GM18870 (cell line): ENCODE data around the gene CD226.
"Not testable (repeated sequence)": the region's sequence is repeated elsewhere in the genome, so short reads cannot be mapped to it uniquely, and the experiment has no call there.

Experiments used
- ATAC-seq: cut with Tn5 transposase; IDR thresholded peaks from one replicate; pipeline ENCODE4 v1.9.1; 2021; ENCODE audit warnings: moderate library complexity; ENCODE audit not compliant: unreplicated experiment

Gene CD226

DNA sequence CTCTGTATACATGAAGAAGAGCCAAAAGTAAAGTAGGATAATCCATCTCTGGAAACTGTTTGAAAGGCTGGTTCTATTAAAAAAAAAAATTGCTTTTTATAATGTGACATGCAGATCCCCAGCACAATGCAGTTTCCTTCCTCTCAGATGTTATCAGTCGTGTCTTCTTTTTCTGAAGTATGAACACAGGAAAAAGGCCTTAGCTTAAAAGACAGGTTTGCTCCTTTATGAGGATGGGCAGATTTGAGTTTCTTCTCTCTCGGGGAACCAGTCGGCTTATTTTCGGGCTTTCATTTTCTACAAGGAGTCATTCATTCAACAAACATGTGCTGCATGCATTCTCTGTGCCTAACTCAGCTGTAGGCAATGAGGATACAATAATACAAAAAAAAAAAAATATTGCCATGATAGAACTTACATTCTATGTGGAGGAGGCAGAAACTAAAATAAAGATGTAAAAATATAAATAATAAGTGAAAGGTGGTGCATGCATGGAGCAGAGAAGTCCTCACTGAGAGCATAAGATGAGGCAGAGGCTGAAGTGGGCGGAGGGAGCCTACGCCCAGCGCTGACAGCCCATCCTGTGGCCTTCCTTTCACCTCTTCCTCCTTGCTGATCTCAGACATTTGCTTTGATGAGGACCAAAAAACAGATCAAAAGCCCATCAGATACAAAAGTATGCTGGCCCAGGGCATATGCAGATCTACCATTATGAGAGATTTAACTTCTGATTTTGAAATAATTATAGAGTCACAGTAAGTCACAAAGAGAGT lies at the start of gene CD226:
Gene CD226 (minus strand): TSS at position 513 of the 773 bp plus-strand sequence. CDS start 467 bp downstream, at position 46.
- no peak for ATAC-seq

DNA sequence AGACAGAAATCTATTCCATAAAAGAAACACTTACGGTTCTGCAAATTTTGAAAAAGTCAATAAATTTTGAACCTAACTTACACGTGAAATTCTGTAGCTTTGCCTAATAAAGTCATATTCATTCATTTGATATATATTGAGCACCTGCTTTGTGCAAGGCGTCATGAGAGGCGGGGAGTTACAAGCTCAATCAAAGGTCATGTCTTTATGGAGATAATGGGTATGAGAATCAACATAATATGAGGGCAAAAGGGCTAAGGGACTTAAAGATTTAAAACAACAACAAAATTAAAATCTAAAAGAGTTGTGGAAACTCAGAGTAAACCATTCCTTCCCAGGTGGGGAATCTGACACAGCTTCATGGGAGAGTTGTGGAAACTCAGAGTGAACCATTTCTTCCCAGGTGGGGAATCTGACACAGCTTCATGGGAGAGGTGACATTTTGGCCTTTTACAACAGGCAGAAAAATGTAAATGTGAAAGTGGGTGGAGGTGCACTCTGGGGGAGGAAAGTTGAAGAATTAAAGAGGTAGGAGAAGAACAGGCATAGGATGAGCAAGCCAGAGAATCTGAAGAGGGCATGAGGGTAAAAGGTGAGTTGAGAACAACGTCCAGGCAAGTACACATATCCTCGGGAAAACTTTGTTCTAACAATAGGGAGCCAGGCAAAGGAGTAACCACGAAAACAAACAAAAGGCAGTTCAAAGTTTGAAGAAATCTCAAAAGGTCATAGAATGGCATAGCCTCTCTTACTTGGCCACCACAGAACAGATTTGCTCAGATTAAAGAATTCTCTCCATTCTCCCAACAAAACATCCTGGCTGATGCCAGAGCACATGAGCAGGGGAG lies 49.5 kb upstream of the CD226 start:
- ATAC-seq: no peak

DNA sequence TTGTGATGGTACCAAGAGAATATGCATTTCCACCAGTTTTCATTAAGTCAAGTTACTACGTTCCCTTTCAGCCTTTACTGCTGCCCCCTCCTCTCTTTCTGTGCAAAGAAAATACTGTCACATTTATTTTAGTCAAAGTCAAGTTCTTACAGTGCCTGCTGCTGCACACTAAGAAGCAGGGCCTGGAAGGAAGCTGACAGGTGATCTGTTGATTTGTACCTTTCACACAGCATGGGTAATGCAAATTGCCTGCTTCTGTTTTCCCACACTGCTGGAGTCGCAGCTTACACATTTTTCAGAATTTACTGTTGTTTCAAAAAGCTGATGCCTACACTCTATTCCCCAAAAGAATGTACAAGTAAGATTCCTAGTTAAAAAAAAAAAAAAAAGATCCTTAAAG lies 48.7 kb upstream of the CD226 start:
- no peak for ATAC-seq

DNA sequence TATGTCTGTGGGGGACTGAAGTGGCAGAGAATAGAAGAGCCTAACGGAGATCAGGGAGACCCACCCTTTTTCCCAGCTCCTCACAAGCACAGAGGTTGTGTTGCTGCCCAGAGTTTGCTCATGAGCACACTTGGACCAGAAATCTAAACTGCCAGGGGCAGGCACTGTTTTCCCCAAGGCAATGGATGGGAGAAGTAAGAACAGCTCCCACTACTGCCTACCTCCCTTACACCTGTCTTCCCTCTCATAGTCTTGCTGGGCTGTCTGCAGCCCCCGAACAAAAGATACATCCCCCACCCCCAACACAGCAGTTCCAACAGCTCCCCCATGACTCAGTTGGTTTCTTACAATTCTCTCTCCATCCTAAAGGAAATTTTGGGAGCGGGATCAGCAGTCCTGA lies 48.1 kb upstream of the CD226 start:
- no peak for ATAC-seq

DNA sequence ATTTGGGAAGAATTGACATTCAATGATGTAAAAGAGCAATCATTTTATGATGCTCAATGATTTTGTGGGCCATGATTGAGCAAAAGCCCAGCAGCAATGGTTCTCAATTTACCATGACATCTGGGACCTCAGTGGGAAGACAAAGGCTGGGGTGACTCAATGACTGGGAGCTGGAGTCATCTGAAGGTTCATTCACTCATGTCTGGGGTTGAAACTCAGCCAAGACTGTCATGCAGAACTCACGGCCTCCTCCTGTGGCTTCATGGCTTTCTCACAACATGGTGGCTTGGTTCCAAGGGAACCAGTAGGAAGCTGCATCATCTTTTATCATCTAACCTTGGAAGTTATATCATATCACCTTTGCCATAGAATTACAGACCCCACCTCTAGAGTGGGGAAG lies 45.1 kb upstream of the CD226 start:
- no peak for ATAC-seq

DNA sequence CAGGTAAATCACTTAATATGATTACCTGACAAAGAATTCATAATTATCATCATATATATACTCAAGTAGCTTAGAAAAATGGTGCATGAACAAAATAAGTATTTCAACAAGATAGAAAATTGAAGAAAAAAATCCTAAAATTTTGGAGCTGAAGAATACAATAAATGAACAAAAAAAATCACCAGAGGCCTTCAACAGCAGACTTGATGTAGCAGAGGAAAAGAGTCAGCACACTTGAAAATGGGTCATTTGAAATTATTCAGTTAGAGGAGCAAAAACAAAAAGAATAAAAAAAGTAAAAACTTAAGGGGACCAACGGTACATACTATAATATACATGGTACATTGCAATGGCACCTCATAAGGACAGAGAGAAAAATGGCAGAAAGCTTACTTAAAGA lies 40.2 kb upstream of the CD226 start:
- ATAC-seq: no peak

DNA sequence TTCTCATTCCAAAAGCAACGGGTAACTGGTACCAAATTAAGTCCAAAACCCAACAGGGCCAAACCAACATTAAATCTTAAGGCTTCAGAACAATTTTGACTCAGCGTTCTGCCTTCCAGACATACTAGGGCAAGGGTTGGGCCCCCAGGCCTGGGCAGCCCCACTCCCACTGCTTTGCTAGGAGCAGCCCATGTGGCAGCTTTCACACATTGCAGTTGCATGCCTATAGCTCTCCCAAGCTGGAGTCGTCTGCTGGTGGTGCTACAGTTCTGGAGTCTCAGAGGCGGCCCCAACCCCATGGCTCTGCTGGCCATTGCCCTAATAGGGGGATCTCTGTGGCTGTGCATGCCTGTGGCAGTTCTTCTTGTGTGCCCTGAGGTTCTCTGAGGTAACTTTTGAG lies 37.6 kb upstream of the CD226 start:
- no peak for ATAC-seq

DNA sequence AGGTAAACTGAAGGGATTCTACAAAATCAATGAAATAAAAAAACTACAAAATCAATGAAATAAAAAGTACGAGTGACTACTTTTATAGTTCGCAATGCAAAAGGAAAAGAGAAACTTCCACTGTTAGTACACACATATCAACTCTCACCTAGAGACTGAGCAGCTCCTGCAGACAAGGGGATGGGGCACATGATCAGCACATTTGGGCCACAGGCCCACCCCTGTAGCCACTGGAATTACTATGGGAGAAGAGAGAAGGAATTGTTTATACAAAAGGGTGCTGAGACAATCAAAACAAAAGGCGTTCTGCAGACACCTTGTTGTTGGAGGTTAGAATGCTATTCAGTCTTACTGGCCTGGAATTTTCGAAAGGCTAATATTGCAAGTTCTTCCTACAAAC lies 34.7 kb upstream of the CD226 start:
- no peak for ATAC-seq

DNA sequence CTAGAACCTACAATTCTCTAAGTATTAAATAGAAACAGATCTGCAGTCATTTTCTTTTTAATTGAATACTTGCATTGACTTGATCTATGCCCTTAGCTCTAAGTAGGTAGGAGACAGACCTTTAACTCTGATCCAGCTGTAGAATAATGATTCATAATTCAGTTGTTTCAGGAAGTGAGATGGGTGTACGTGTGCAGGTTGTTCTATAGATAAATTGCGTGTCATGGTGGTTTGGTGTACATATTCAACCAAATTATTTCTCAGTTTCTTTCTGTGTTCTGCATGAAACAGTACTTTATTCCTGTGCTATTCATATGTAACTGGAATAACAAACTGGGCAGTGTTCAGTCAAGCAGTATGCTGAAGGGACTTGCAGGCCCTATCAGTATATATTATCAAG lies 34.3 kb upstream of the CD226 start:
- ATAC-seq: peak; percentile 57

DNA sequence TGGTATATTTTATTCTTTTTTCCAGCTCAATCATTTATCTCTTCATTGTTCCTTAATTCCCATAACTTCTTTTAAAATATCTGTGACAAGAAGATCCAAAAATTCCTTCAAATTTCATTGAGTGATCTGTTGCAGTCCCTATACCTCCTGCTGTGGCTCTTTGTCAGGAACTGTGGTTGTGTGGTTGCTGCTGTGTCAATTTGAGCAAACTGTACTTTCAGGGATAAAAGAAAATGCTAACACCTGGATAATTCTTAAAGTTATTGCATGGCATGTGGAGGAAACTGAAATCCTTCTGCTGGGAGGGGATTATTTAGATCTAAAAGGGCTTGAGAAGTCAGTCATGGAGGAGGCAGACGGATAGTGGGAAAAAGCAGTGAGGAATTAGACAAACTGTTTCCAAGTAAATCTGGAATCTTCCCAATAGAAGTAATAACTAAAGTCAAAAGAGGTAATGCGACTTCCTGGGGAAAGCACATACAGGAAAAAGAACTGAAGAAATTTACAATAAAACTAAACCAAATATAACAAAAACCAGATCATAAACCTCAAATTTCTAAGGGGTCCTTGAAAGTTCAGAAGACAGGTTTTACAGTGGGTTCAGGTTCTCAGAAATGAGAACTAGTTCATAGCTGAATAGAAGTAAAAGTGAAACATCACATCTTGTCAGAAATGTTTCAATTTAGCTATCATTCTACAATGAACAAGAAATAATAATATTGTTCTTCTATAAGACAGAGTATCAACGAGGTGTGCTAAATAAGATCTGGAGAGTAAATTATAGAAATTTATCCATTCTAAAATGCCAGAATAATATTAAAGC lies 33.5 kb upstream of the CD226 start:
- ATAC-seq: no peak

DNA sequence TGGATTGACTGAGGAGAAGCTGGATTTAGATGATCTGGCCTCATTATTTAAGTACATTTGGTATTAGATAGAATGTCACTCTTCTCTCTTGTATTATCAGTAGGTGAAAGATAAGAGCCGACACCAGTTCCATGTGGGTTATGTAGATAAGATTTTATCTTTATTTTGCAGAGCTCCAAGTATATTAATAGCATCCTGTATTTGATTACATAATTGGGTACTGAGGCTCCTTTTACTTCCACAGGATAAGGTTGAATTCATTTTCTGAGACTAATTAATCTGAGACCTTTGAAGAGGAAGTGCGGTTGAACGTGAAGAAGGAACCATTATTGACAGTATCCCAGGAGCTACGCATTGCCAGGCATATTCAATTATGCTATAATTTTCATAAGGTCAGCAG lies 32.8 kb upstream of the CD226 start:
- no peak for ATAC-seq

DNA sequence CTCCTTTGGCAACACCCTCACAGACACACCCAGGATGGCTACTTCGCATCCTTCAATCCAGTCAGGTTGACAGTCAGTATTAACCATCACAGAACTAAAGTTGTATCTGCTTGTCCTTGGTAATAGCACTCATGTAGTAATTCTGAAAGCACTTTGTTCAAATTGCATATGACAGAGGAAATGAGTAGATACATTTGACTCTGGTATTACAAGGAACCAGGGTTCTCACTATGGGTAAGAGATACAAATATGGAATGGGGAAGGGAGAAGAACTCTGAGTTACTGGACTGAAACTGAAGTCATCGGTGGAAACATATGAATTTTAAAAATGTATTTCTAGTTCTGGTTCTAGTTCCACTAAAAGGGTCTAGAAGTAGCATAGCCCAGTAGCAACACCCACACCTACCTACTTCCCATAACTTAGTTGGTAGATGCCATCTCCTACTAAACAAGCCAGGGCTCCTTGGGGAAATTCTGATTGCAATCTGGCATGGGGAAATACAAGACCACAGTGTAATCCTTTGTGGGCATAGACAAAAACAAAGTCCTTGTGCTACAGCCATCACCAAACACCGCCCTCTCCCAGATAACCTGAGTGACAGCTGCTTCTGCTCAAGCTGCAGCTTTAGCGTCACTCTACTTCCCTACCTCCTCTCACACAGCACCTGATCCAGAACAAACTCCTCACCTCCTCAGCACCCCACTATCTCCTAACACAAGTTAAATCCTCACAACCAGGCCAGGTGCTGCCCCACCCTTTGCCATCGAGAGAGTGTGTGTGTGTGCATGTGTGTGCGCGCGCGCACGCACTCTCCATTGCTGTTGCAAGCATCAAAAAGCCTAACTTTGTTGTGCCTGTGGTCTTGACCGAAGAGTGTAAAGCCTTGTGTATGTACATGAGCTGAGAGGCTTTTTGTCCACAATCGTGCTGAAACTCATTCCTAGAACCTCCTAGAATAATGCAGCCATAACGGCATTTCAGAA lies 31.4 kb upstream of the CD226 start:
- ATAC-seq: peak; percentile 84

DNA sequence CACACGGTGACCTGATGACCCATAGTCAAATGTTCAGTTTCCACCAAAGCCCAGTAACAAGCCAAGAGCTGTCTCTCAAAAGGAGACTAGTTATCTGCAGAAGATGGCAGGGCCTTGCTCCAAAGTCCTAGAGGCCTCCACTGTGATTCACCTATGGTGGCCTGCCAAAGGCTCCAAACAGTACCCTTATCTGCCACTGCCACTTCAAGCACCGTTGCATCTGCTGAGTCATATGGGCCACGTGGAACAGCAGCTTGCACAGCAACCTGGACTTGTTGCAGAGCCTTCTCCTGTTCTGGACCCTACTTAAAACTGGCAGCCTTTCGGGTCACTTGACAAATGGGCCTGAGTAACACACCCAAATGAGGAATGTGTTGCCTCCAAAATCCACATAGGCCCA lies 27.6 kb upstream of the CD226 start:
- ATAC-seq: not testable (repeated sequence)

DNA sequence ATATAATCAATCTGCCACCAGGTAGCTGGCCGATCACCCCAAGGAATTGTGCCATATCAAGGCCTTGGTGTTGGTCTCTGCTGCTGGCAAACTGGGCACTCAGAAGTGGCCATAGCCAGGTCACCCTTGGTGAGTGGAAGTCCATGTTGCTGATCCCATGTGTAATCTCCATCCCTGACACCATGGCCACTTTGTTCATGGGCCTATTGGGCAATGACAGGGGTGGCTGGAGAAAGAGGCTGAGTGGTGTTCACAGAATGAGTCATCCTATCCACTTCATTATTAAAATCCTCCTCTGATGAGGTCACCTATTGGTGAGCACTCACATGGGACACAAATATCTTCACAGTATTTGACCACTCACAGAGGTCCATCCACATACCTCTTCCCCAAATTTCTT lies 26.7 kb upstream of the CD226 start:
- ATAC-seq: no peak

DNA sequence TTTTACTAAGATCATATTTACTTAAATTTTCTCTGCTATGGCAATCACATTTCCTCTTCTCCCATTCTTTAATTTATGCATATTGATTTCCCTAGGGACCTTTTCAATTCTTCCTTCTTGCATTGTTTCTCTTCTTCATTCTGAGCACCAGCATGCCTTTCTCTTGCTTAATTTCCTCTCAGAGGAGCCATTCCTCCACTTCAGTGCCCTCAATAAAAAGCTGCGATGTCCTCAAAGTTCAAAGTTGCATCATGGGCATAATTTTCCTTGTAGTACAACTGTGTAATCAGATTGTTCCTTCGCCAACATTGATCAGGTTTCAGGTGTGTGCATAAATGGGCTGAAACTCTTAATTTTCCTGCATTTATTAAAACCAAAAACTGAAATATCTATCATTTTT lies 21.8 kb upstream of the CD226 start:
- no peak for ATAC-seq

DNA sequence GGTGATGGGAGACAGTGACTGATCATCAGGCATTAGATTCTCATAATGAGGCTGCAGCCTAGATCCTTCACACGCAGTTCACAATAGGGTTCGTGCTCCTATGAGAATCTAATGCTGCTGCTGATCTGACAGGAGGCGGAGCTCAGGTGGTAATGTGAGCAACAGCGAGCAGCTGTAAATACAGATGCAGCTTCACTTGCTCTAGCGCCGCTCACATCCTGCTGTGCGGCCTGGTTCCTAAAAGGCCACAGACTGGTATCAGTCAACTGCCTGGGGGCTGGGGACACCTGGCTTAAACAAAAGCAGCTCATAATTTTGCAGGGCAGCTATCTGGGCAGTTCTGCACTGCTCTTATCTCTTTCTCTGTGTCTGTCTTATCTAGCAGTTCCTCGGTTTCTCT lies 20.4 kb upstream of the CD226 start:
- ATAC-seq: peak; percentile 73

DNA sequence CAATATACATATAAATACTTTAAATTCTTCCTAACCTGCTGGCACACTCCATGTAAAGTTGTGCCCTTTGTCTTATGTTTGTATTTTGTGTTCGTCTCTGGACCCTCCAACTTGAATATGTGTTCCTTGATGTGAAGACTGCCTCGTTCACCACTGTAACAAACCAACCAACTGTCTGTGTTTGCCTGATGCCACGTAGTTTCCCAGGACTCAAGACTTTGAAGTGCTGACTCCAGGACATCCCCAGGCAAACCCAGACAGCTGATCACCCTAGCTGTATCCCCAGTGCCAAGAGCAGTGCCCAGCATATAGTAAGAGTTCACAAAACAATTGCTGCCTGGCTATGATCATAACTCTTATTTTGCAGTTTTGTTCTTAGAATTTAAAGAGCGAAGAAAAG lies 15.5 kb upstream of the CD226 start:
- ATAC-seq: no peak

DNA sequence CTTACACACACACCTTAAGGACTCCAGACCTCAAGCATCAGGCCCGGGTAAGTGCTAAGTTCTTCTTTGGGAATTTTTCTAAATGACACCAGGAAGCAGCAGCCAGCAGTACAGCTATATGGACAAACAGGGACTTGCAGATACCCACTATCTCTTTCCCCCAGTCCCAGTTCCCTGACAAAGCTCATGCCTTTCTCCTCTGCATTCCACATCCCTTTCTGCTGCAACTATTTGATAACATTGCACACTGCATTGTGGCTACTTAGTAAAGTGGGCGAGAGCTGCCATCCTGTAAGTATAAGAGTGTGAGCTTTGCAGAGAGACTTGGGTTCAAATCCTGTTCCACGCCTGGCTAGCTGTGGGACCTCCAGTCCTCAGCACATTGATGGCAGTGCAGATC lies 14.0 kb upstream of the CD226 start:
- no peak for ATAC-seq

DNA sequence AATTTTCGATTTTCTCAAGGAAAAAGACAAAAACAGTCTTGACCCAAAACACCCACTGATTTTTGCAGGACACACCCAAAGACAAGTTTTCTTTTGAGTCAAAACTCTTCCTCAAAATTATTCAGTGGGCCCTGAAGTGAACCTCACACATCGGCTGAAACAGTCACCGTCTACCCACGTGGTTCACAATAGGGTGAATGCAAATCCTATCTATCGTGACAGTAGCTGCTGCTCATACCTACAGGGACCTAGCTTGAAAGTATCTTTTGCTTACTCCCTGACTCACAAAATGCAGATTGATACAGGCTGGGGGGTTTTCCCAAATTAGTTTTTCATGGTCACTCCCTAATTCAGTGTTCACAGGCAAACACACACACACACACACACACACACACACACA lies 10.7 kb upstream of the CD226 start:
- peak; percentile 78 for ATAC-seq

DNA sequence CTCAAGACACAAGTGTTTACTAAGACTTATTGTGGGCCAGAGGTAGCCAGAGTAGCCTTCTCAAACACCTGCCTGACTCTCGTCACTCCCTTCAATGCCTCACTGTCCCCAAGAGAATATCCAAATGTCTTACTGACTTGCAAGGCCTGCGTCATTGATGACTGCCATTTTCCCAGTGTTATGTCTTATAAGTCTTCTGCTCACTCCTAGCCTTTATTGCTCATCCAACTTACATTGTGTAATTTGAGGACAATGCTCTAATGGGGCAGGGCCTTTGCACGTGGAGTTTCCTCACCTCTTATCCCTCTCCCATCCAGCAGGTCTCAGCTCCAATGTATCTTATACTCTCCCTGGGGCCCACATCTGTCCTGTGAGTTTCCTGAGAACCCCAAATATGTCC lies 10.1 kb upstream of the CD226 start:
- ATAC-seq: no peak
